Measurements from ENCODE around the gene RBM33.

Gene RBM33

DNA sequence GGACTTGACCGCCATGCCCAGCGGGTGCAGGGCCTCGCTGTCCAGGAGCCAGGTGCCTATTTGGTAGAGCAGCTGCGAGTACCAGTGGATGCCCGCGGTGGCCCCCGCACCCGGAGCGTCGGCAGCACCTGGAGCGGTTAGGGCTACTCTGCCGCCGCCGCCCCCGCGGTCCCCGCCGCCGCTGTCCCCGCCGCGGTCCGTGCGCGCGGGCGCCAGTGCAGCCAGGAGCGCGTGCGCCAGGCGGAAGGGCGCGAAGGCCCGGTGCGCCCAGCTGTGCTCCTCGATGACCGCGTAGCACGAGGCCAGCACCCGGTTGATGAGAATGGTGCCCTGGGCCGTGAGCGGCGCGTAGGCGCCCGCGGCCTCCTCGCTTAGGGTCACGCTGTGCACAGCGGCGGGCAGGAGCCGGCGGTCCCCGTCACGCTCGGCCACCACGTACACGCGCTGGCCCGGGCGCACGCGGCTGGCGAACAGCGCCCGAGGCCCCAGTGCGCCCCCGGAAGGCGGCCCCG, 158.5 kb downstream of the RBM33 start:
- no peak for DNase-seq

- no peak for DNase-seq
Measured at GRCh38 chr7:155803418-155804376, 159.2 kb downstream of the RBM33 start.

- DNase-seq: peak; percentile 7
Measured at GRCh38 chr7:155804431-155804831, 160.0 kb downstream of the RBM33 start.

GRCh38 chr7:155804897-155805825, 160.7 kb downstream of the RBM33 start:
- peak; percentile 38 for DNase-seq

DNA sequence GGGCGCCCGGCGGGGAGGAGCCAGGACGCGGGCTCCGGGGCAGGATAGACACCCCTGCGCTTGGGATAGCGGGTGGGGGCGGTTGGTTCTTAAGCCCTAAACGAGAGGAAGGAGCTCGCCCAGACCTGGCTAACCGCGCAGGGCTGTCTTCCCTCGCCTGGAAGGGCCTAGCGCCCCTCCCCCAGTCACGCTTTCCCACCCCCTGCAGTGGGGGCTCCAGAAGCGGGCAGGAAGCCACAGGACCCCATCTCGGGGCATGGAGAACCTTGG, 161.3 kb downstream of the RBM33 start:
- no peak for DNase-seq

DNA sequence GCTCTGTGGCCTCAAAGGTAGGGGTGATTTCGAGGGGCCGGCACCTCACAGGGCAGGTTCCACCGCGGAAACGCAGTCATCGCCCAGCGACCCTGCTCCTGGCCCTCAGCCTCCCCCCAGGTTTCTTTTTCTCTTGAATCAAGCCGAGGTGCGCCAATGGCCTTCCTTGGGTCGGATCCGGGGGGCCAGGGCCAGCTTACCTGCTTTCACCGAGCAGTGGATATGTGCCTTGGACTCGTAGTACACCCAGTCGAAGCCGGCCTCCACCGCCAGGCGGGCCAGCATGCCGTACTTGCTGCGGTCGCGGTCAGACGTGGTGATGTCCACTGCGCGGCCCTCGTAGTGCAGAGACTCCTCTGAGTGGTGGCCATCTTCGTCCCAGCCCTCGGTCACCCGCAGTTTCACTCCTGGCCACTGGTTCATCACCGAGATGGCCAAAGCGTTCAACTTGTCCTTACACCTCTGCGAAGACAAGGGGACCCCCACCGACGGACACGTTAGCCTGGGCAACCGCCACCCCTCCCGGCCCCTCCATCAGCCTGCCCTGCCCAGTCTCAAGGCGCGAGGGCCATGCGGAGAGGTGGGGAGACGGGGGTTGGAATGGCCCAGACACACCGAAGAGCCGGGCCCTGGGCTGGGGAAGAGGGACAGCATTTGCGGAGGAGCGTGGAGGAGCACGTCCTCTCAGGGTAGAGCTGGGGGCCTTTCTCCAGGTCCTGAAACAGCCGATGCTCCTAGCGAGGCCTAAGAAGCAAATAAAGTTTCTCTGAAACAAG, 161.8 kb downstream of the RBM33 start:
- DNase-seq: no peak

DNA sequence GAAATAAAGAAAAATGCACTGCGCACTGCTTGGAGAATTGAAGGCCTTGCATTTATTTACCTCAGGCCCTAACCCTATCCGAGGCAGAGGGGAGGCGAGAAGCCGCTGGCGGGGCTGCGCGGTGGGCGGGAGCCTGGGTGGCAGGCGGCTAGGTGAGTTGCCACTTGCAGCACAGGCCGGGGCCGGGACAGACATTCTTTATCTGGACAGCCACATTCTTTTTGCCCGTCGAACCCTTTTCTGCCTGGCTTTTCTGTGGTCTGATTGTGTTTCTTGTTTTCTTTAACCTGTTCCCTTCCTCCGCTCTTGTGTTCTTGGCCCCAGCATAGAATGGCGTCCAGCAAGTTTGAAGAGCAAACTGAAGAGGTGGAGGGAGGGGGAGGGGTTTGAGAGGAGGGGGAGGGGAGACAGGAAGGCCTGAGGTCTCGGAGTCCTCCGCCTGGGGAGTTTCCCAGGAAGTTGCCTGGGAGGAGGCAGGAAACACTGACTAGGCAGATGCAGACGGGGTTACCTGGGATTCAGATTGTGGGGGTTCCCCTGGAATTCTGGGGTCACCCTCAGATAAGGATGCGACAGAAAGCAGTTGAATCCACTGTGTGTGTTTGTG, 162.7 kb downstream of the RBM33 start:
- DNase-seq: no peak

DNA sequence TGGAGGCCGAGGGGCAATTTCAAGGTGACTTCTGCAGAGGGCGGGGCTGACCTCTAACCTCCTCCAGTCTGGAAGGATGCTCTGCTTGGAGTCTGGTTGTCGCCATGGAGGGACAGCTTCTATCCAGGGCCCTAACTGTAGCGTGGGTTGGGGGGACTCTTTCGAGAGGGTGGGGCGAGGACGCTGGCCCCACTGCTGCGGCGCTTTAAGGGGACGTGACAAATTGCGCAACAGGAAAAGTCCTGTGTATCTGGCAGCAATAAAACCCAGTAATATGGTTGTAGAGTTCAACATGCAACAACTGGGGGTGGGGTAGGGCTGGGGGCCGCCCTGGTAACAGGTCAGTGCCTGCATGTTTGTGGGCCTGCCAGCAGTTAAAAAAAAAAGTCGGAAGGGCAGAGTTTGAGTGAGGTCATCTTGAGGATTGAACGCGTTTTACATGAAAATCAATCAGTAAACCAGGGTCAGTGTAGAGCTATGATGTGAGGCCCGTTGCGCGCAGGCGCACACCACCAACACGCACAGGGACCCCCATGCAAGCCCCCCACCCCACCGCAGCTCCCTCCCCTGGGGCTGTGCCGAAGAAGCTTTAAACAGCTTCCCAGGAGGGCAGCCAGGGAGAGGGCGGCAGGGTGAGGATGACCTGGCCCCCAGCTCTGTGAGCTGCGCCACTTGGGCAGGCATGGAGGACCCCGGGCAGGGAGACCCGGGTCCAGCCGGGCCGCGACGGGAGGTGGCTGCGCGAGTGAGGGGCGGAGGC, 163.5 kb downstream of the RBM33 start:
- DNase-seq: no peak

DNA sequence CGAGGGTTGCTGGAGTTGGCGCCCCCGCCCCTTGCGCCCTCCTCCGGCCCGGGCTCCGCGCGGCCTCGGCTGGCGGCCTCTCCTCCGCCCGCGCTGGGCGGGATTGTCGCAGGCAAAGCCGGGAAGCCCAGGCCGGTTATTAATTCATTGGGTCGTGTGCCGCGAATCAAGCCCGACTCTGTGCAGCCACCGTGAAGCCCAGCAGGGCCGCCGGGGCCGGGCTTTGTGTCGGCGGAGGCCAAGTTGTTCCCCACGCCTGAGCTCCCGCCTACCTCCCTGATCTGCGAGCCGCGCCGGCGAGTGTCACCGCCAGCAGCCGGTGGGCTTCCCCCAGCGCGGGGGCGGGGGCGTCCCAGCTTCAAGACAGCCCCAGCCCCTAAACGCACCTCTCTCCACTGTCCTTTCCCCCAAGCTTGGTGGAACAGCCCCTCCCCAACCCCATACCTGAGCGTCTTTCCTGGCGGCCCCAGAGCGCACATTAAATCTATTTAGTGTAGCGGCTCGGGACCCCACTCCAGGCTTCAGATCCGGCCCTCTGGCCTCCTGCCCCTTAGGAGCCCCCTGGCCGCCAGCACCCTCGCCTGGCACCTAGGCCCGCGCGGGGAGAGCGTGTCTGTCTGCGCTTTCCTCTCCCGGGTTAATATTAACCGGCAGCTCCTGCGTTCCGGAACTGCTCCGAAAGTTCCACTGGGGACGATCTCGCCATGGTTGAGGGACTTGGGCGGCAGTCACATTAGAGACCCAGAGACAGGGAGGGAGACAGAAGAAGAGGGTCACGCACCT, 164.3 kb downstream of the RBM33 start:
- DNase-seq: no peak

DNA sequence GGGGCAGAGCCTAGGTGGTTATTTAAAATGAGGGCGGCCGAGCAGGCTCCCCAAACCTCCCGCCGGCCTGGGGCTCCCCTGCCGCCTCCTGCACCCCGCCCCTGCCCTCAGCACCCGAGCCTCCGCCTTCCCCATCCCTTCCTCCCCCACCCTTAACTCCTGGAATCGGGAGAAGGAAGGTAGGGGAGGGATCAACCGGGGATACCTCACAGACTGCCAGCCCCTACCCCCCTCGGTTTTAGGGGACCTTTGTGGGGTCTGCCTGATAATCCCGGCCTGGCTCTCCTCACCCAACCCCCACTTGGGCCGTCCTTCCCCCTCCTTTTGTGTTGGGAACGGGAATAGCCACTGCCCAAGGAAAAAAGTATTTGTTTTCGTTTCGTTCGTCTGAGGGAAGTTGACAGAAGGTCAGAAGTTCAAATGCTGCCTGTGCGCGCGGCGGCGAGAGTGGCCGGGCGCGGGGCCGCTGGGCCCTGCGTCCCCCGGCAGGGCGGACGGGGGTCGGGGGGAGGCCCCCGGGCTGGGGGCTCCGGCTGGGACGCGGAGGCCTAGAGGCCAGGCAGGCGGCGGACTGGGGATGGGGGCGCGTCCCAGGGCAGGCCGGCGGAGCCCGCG, 165.0 kb downstream of the RBM33 start:
- no peak for DNase-seq

GRCh38 chr7:155809947-155810769, 165.7 kb downstream of the RBM33 start:
- DNase-seq: no peak

DNA sequence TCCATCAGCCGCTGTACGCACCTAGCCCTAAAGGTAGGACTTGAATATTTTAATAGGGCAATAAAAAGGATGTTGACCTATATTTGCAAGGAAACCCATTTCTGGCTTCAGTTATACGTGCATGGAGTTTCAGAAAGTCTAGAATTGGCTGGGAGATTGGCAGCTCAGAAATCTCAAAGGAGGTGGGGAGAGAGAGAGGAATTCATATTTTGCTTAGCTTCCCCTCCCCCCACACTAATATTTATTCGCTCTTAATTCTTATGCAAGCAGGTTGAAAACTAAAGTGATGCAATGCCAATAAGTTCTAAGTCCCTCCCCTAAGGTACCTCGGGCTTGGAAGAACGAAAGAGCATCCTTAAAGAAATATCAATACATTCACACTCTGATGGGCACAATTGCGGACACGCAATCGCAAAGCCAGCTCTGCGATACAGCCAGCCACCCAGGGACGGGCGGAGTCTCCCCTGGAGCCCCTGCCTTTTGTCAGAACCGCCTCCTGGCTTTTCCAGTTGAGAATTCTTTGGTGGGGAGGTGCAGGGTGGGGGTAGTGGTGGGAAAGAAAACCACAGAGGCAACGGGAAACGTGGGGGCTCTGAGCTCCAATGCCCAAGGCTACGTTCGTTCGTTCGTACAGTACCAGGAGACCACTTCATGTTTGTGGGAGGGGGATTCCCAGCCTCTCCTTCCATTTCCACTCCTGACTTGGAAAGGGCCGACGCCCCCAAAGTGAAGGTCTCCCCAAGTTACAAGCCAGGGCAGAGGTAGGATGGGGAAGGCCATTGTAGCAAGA, 166.5 kb downstream of the RBM33 start:
- DNase-seq: no peak

DNA sequence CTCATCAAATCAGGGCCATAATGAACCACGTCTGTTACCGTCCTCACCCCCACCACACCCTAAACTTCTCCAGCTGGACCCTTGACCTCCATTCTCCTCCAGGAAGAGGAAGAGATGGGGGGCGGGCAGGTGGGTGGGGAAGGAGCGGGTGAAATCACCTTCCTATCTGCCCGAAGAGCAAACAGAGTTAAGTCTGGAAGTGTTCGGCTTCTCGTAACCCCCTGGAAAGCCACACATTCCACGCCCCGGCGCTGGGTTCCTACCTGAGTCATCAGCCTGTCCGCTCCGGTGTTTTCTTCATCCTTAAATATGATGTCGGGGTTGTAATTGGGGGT, 167.1 kb downstream of the RBM33 start:
- no peak for DNase-seq

DNA sequence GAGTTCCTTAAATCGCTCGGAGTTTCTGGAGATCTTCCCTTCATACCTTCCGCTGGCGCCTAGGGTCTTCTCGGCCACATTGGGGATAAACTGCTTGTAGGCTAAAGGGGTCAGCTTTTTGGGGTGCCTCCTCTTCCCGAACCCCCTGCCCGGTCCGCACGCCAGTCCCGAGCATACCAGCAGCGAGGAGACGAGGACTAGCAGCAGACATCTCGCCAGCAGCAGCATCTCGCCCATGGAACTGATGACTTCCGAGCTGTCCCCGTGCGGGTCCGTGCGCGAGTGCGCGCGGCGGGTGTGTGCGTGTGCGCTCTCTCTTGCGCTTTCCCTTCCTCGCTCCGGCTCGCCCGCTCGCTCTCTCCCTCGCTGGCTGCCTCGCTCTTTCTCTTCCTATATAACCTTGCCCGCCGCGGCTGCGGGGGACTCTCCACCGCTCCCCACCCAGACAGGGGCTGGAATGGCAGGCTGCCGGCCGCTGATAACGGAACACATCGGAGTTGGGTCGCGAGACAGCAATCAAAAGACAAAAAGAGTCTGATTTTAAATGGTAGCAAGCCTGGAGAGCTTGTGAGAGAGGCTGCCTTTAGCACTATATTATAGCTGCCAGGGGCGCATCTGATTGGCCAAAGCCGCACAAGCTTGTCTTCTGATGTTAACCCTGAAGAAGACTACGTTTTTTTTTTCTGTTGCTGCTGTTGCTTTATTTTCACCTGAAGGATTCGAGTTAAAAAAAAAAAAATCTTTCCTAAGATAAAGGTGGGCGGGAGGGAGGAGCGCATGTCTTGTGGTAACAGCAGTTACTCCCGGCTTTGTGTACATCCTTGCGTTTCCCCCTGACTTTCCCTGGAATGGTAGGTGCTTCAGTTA, 167.7 kb downstream of the RBM33 start, which contains the start of gene SHH:
SHH (minus strand) TSS at position 569 of the 867 bp plus-strand sequence; CDS start at position 228, 341 bp downstream.
- DNase-seq: no peak

DNA sequence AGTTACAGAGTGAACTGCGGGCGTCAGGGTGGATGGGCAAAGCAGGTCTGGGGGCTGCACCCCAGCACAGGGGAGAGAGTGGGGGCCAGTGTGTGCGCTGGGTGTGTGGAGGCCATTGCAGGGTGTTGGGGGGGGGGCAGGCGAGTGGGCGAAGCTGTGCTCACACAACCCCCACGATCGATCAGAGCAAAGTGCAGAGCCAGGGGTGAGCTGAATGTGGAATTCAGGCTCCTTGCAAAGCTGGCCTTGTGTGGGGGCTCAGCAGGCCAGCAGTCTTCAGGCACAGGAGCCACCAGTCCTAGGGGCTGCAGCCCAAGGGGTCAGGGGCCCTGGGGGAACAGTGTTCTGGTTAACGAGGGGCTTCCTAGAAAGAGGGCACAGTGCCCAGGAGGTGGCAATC, 168.7 kb downstream of the RBM33 start:
- DNase-seq: no peak

GRCh38 chr7:155813546-155814315, 169.3 kb downstream of the RBM33 start:
- no peak for DNase-seq
